KMS-11 (cell line): ENCODE data around the gene CPB2.
A peak's percentile ranks its signal among the peaks of the same experiment; 100 is the strongest.

Experiments
- H2AFZ ChIP-seq: fragments of 200-600 bp; sonication (generic); 2 replicates; pipeline ENCODE4 v1.6.1; 2016; ENCODE audit warnings: antibody characterized with exemption, mixed run types, low read depth
- H3K27ac ChIP-seq: fragments of 200-600 bp; sonication (generic); 2 replicates; pipeline ENCODE4 v1.6.1; 2016; ENCODE audit warnings: mild to moderate bottlenecking, mixed run types
- H3K27me3 ChIP-seq: fragments of 200-600 bp; sonication (generic); 2 replicates; pipeline ENCODE4 v1.6.1; 2017; ENCODE audit warnings: mild to moderate bottlenecking, low read depth, mixed run types, moderate library complexity; ENCODE audit not compliant: insufficient read depth
- H3K36me3 ChIP-seq: fragments of 200-600 bp; sonication (generic); 2 replicates; pipeline ENCODE4 v1.6.1; 2017; ENCODE audit warnings: mild to moderate bottlenecking, mixed run types; ENCODE audit not compliant: insufficient read depth
- H3K4me1 ChIP-seq: fragments of 200-600 bp; sonication (generic); 2 replicates; pipeline ENCODE4 v1.6.1; 2016; ENCODE audit warnings: mild to moderate bottlenecking, low read depth, mixed run types; ENCODE audit not compliant: poor library complexity, severe bottlenecking
- H3K4me2 ChIP-seq: fragments of 200-600 bp; sonication (generic); 2 replicates; pipeline ENCODE4 v1.7.0; 2016; ENCODE audit warnings: mild to moderate bottlenecking, mixed run types
- H3K4me3 ChIP-seq: fragments of 200-600 bp; sonication (generic); IDR thresholded peaks from 2 replicates; pipeline ENCODE4 v1.6.1; 2017; ENCODE audit warnings: low read depth, low read length, mixed read lengths; ENCODE audit not compliant: insufficient read depth
- H3K79me2 ChIP-seq: fragments of 200-600 bp; sonication (generic); 2 replicates; pipeline ENCODE4 v1.6.1; 2016; ENCODE audit warnings: low read depth, mixed run types; ENCODE audit not compliant: insufficient read depth
- H3K9ac ChIP-seq: fragments of 200-600 bp; sonication (generic); 2 replicates; pipeline ENCODE4 v1.6.1; 2016; ENCODE audit warnings: mild to moderate bottlenecking, mixed run types
- H4K20me1 ChIP-seq: fragments of 200-600 bp; sonication (generic); 2 replicates; pipeline ENCODE4 v1.6.1; 2016; ENCODE audit warnings: mild to moderate bottlenecking, mixed run types; ENCODE audit not compliant: insufficient read depth
- TF ChIP-seq, protein P1 (sequence below): fragments of 200-600 bp; sonication (generic); conservative IDR thresholded peaks from 2 replicates; pipeline ENCODE4 v1.6.1; 2017; ENCODE audit warnings: low read depth, mild to moderate bottlenecking, antibody characterized with exemption, low read length, moderate library complexity, mixed read lengths

CPB2 gene

DNA sequence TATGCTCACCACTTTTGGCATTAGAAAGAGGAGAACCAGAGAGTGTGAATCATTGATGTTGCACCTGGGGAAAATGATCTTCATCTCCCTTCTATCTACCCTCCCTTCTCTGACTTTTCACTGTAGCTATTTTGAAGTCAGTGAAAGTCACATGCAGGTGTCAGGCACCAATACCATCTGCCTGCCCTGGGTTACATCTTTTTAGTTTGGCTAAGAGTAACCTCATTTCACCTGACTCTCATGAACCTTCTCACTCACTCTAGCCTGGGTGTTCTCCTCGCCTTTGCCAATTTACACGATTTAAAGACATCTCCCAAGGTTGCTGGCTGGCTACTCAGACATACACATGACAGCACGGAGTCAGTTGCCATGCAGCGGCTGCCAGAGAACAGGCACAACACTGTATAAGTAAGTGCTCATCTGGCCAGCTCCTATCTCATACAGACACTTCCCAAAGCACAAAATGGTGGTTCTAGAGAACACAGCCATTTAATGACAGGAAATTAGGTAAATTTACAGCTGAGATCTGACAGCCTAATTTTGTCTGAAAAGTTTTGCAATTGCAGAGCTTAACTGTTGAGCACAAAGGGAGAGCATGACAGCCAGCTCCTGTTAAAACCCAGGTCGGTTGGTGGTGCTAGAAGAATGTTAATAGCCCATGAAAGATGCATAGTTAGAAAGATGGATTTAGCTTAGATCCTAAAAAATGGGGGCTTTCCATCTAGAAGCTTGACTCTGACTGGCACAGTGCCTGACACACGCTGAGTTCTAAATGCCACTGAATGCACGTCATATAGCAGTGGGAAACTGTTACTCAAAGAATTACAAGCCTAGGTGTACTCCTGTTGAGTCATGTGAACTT, 44.7 kb upstream of the CPB2 start:
- Histone ChIP-seq H3K4me3 (no peak overlapping the region), H3K79me2 (no peaks in the 10 kb centered on the region), H4K20me1 (no peaks in the 10 kb centered on the region), H3K27ac (peak overlapping the region; percentile 21; the same call in 1 of the 2 replicates), H2AFZ (no peak overlapping the region), H3K4me1 (peaks cover 16% of the 10 kb centered on the region), H3K9ac (no peak overlapping the region), H3K36me3 (no peaks in the 10 kb centered on the region), H3K4me2 (peak overlapping the region; percentile 31; the same call in 1 of the 2 replicates), H3K27me3 (no peaks in the 10 kb centered on the region)
- TF ChIP-seq, protein P1, sequence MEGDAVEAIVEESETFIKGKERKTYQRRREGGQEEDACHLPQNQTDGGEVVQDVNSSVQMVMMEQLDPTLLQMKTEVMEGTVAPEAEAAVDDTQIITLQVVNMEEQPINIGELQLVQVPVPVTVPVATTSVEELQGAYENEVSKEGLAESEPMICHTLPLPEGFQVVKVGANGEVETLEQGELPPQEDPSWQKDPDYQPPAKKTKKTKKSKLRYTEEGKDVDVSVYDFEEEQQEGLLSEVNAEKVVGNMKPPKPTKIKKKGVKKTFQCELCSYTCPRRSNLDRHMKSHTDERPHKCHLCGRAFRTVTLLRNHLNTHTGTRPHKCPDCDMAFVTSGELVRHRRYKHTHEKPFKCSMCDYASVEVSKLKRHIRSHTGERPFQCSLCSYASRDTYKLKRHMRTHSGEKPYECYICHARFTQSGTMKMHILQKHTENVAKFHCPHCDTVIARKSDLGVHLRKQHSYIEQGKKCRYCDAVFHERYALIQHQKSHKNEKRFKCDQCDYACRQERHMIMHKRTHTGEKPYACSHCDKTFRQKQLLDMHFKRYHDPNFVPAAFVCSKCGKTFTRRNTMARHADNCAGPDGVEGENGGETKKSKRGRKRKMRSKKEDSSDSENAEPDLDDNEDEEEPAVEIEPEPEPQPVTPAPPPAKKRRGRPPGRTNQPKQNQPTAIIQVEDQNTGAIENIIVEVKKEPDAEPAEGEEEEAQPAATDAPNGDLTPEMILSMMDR, result no peak

DNA sequence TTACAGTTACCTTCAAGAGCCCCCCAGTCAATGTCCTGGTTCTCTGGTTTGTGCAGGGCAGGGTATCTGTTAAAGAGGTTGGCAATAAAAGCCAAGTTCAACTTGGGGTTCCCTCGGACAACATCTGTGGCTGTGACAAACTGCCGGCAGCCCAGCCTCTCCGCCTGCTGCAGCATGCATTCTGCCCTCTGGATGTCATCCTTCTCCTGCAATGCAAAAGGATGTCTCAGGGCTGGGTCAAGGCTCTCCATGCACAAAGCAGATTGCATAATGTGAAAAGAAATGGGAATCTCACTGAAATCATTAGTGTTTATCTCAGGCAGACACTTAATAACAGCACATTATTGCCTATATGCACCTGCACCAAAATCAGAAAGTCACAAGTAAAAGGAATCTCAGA, 42.1 kb upstream of the CPB2 start:
- H3K4me1 ChIP-seq, result peaks cover 16% of the 10 kb centered on the region
- no peak overlapping the region for H3K27ac ChIP-seq
- H3K36me3 ChIP-seq, result no peaks in the 10 kb centered on the region
- no peak overlapping the region for H3K9ac ChIP-seq
- H3K4me2 ChIP-seq, result no peak overlapping the region
- no peaks in the 10 kb centered on the region for H4K20me1 ChIP-seq
- H3K27me3 ChIP-seq, result no peaks in the 10 kb centered on the region
- H3K79me2 ChIP-seq, result no peaks in the 10 kb centered on the region
- no peak overlapping the region for H2AFZ ChIP-seq
- H3K4me3 ChIP-seq, result no peak overlapping the region
- TF ChIP-seq, protein P1, result no peak

DNA sequence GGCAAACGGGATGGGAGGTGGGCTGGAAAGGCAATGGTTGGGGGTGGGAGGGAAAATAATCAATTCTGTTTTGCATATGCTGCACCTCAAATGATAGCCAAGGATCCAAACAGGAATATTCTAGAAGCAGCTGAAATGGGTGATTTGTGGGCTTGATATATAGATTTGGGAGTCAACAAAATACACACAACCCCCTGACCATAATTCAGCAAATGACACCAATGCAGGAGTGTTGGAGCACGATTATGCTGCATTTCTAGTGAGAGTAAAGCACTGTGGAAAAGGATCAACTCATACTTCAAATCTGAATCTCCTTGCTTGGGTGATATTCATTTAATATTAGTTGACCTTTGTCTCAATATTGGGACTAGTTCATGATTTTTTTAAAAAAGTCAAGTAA, 41.1 kb upstream of the CPB2 start:
- H3K4me1 ChIP-seq, result peaks cover 16% of the 10 kb centered on the region
- no peak overlapping the region for H3K4me3 ChIP-seq
- no peaks in the 10 kb centered on the region for H3K79me2 ChIP-seq
- H4K20me1 ChIP-seq, result no peaks in the 10 kb centered on the region
- H3K9ac ChIP-seq, result no peak overlapping the region
- TF ChIP-seq, protein P1, result no peak
- no peaks in the 10 kb centered on the region for H3K27me3 ChIP-seq
- H3K27ac ChIP-seq, result no peak overlapping the region
- H3K4me2 ChIP-seq, result no peak overlapping the region
- no peak overlapping the region for H2AFZ ChIP-seq
- H3K36me3 ChIP-seq, result no peaks in the 10 kb centered on the region

GRCh38 chr13:46145135-46145534, 40.3 kb upstream of the CPB2 start:
- Histone ChIP-seq H3K27me3 (no peaks in the 10 kb centered on the region), H3K27ac (no peak overlapping the region), H3K4me2 (no peak overlapping the region), H2AFZ (no peak overlapping the region), H3K4me1 (peaks cover 16% of the 10 kb centered on the region), H3K79me2 (no peaks in the 10 kb centered on the region), H3K36me3 (no peaks in the 10 kb centered on the region), H4K20me1 (no peaks in the 10 kb centered on the region), H3K4me3 (no peak overlapping the region), H3K9ac (no peak overlapping the region)
- TF ChIP-seq, protein P1, result no peak
